CD4-positive, alpha-beta T cell treated with Interleukin-17A for 4 hours (primary cell): ENCODE measurements around the gene ADGRD1.
A peak's percentile ranks its signal among the peaks of the same experiment; 100 is the strongest.

ENCODE experiments used
- DNase-seq: peaks from one replicate; pipeline ENCODE4 v3.0.0-alpha.2; 2020; ENCODE audit warnings: mixed read lengths

Gene ADGRD1

GRCh38 chr12:131093971-131094830, 140.5 kb downstream of the ADGRD1 start:
- DNase-seq, result no peak

- no peak for DNase-seq
These were observed 141.4 kb downstream of the ADGRD1 start for GRCh38 chr12:131094831-131095805.

GRCh38 chr12:131095826-131096680, 142.3 kb downstream of the ADGRD1 start:
- DNase-seq, result no peak

DNA sequence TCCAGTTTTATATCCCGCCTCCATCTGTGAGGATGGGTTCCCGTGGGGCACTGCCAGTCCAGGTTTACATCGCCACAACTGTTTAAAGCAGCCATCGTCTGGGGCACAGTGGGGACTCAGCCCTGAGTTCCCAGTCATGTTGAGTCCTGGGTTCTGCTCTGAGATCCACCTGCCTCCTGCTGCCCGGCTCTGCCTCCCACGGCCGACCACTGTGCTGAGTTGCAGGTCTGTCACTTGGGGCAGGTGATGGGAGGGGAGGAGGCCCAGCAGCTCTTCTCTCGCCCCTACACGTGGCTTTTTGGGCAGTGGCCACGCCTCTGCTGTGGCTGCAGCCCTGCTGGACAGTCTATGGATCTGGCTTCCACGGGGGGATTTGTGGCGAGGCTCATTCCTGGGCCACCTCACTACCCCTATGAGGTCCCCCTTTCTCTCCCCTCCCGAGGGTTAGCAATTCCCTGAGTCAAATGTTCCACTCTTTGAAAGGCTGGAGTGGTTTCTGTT, 143.0 kb downstream of the ADGRD1 start:
- no peak for DNase-seq

- no peak for DNase-seq
These were observed 143.8 kb downstream of the ADGRD1 start for GRCh38 chr12:131097202-131098177.

DNA sequence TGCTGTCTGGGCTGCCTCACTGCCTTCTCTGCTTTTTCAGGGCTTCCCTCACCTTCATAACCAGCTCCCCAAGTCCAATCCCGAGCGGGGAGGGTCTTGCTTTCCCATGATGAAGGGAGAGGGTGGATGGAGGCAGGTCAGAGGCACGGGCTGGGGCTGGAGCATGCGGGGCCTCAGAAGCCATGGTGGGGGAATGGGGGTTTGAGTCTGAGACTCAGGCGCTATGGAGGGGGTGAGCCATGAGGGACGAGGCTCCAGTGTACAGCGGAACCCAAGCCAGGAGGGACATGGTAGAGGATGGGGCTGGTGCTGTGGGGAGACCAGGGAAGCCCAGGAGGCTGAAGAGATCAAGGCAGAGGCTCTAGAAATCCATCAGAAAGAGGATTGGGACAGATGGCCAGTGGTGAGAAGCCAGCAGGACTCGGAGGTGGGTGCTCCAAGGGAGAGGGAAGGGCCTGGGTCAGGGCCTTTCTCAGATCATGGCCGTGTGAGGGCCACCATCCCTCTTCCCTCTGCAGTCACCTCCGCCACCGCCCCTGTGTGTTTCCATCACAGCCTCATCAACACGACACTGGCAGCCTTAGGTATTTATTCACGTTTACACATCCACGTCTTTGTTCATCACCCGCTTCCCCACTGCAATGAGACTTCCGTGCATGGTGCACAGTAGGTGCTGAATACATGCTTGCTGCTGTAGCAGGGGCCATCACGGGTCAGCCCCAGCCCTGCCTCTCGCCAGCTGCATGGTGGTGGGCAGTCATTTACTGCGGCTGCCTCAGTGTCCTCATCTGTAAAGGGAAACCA, 144.7 kb downstream of the ADGRD1 start:
- no peak for DNase-seq

DNA sequence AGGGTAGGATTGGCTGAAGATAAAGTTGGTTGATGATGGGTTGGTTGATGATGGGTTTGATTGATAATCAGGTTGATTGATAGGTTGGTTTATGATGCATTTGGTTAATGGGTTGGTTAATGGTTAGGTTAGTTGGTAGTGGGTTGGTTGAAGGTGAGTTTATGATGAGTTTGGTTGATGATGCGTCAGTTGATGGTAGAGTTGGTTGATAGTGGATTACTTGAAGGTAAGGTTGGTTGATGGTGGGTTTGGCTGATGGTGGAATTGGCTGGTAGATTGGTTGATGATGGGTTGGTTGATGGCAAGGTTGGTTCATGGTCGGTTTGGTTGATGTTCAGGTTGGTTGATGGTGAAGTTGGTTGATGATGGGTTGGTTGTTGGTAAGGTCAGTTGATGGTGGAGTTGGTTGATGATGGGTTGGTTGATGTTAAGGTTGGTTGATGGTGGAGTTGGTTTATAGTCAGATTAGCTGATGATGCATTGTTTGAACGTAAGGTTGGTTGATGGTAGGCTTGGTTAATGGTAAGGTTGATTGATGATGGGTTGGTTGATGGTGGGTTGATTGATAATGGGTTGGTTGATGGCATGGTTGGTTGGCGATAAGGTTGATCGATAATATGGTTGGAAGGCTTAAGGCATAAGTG, 146.4 kb downstream of the ADGRD1 start:
- no peak for DNase-seq

- DNase-seq, result no peak
These were observed 147.3 kb downstream of the ADGRD1 start for GRCh38 chr12:131101006-131101405.

GRCh38 chr12:131101703-131102492, 148.2 kb downstream of the ADGRD1 start:
- no peak for DNase-seq

DNA sequence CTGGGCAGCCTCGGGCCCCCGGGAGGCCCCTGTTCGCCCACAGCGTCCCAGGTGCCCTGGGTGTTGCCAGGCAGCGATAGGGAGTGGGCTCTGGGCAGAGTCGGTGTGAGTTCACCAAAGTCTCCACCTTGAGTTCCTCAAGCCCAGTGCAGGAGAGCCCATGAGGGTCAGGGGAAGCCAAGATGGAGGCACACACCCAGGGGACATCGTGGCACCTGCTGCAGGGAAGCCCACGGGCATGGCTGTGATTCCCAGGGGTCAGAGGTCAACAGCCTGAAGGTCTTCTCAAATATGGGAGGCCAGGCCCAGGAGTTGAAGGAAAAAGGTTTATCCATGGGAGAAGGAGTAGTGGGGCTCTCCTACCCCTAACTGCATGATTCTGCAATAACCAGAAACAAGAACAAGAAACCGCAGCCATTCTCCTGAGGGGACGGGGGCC, 148.8 kb downstream of the ADGRD1 start:
- DNase-seq, result no peak

GRCh38 chr12:131102991-131103668, 149.4 kb downstream of the ADGRD1 start:
- no peak for DNase-seq

DNA sequence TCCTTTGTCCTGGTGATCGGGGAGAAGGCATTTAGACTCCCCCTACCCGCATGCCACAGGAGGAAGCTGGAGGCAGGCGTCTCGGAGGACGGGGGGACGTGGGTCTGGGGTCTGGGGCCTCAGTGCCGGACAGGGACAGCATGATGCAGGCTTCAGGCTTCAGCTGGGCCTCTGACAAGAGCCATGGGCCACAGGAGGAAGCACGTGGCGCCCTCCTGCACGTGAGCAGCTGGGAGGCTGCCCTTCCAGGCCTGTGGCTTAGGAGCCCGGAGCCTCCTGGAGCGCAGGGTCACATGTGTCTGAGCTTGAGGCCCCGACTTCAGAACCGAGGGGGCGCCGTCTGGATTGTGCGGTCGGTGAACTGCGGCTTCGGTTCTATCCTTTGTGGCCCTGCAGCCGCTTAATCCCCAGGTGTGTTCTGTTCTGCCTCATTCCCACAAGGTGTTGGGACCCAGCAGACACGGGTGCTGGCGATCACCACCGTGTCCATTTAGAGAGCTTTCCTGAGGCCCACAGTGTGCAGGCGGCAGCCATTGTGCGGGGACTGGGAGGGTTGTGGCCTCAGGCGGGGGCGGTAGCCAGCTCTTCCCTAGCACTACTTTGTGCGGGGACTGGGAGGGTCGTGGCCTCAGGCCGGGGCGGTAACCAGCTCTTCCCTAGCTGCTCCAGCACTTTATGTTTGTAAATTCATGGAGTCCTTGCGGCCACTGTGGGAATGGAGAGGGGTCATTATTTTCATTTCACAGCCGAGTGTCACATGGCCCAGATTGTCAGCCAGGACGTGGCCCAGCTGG, 150.2 kb downstream of the ADGRD1 start:
- no peak for DNase-seq

- DNase-seq, result peak; percentile 86
These were observed 151.0 kb downstream of the ADGRD1 start for GRCh38 chr12:131104463-131105350.

DNA sequence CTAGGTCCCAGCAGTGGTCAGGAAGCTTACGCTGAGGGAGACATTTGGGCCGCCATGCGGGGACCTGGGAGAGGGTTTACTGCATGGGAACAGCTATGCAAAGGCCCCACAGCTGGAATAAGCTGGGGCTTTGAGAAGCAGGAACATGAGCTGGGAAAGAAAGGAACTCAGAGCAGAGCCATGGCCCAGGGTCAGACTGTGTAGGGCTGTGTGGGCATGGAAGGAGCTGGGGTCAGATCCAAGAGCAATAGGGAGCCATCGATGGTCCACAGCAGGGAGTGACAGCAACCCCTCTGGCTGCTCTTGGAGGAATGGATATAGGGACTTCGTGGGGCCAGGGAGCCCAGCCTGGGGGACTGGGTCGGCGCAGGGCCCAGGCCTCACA, 151.6 kb downstream of the ADGRD1 start:
- DNase-seq, result no peak

DNA sequence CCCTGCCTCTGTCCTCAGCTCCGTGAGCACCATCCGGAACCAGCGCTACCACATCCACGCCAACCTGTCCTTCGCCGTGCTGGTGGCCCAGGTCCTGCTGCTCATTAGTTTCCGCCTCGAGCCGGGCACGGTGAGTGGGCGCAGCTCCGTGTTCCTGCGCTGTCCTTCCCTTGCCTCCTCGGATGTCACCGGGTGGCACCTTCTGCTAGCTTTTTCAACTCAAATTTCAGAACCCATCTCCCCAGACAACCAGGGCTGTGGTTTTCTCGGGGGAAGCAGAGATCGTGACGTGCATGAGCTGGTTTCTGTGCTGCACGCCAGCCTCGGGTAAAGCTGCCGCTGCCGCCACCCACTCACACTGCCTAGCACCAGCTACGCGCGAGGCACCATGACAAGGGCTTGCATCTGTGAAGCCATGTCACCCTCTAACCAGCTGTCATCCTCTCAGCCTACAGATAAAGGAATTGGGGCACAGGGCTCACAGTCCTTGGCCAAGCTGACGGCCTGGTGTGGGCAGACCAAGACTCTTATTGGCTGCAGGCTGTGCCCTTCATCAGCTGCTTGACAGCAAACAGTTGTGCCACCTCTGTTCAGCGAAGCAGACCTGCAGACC, 152.1 kb downstream of the ADGRD1 start:
- DNase-seq, result peak; percentile 44
